GM12874 (cell line): ENCODE measurements around the gene TNIP1.

ENCODE experiments used
- TF ChIP-seq, protein P1 (sequence below): IDR thresholded peaks from 2 replicates; pipeline ENCODE4 v1.5.1; 2011; ENCODE audit warnings: low read depth, mild to moderate bottlenecking, control low read depth, low read length, moderate library complexity; ENCODE audit not compliant: insufficient read depth

Gene TNIP1

DNA sequence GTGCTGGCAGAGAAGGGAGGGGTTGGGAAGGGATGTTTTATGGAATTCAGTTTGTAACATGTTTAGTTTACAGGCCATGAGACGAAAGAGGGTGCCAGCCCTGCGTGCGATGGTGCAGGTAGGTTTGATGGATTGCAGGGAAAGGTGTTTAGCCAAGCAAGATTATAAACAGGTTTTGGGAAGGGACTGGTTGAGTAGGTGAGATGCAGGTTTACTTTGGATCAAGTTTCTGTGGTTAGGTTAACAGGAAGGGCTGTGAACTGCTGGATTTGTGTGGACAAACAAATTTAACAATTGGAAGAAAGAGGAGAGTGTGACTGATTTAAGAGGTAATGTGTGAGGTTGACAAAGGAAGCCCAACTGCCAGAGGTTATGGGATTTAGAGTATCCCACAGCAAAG is 93.1 kb downstream of the TNIP1 start:
- TF ChIP-seq, protein P1, sequence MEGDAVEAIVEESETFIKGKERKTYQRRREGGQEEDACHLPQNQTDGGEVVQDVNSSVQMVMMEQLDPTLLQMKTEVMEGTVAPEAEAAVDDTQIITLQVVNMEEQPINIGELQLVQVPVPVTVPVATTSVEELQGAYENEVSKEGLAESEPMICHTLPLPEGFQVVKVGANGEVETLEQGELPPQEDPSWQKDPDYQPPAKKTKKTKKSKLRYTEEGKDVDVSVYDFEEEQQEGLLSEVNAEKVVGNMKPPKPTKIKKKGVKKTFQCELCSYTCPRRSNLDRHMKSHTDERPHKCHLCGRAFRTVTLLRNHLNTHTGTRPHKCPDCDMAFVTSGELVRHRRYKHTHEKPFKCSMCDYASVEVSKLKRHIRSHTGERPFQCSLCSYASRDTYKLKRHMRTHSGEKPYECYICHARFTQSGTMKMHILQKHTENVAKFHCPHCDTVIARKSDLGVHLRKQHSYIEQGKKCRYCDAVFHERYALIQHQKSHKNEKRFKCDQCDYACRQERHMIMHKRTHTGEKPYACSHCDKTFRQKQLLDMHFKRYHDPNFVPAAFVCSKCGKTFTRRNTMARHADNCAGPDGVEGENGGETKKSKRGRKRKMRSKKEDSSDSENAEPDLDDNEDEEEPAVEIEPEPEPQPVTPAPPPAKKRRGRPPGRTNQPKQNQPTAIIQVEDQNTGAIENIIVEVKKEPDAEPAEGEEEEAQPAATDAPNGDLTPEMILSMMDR = no peak
